ENCODE results near the gene CLASP1. TPM values are rescaled to one million over a fixed set of nuclear protein-coding genes. Genes with fewer than 3 reads are reported as not detected.
A peak's percentile ranks its signal among the peaks of the same experiment; 100 is the strongest.
"Not testable (repeated sequence)": the region's sequence is repeated elsewhere in the genome, so short reads cannot be mapped to it uniquely, and the experiment has no call there.

CLASP1 gene
- total and polyA plus RNA-seq, 4 experiments from 2014 or later: 3.3 to 68.7 (median 42.1) TPM

DNA sequence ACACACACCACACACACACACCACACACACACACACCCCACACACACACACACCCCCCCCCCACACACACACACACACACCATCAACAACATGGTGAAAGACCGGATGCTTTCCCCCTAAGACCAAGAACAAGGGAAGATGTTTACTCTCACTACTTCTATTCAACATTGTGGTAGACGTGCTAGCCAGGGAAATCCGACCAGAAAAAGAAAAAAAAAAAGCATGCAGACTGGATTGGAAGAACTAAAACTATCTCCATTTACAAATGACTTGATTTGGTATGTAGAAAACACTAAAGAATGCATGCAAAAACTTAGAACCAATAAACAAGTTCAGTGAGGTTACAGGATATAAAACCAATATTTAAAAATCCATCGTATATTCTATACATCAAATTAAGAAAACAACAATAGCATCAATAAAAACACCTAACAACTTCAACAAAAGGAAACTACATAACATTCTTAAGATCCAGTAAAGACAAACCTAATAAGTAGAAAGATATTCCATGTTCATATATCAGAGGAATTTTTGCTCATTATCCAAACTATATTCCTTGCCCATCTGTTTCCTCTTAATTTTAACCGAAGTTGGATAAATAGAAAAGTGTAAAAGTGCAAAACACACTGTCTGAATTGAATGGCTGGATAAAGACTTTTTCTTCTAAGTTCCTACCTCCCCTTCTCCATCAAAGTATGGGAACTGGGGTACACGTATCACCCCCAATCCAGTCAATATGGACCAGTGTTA is 170.1 kb downstream of the CLASP1 start:
- peaks cover 0 to 3% (median 0%) of the 10 kb centered on the region in 8 donors for H3K9me3 Mint-ChIP-seq
- Histone ChIP-seq H3K4me1 (ENCODE audit: insufficient read depth, low read length) (no peaks in the 10 kb centered on the region), H3K9me3 (ENCODE audit: control insufficient read depth in 1 of 2, low read length in 2 of 2) (no peaks in the 10 kb centered on the region), H3K4me3 (ENCODE audit: low read length in 2 of 2) (no peak overlapping the region), H3K27ac (ENCODE audit: low read depth, low read length) (no peak overlapping the region), H3K36me3 (ENCODE audit: insufficient read depth, low read length) (no peaks in the 10 kb centered on the region), H3K27me3 (ENCODE audit: insufficient read depth, low read length) (no peaks in the 10 kb centered on the region)
- POLR2A ChIA-PET (ENCODE audit: partially characterized antibody): no interaction called here
- peak overlapping the region in 2 of 7 donors; percentile 32 to 52 for H3K27ac Mint-ChIP-seq
- H3K27me3 Mint-ChIP-seq: no peaks in the 10 kb centered on the region
- CTCF ChIA-PET (ENCODE audit: partially characterized antibody): interaction anchor here (0.6 kb wide), 1 partner anchor 20 kb away, joined by 3 read pairs; no protein-coding TSS in a partner anchor
- intact Hi-C loops (cut with micrococcal nuclease): no loop called here
- H3K36me3 Mint-ChIP-seq: peaks cover 4 to 29% of the 10 kb centered on the region in 2 donors
- no peak overlapping the region for H3K4me3 Mint-ChIP-seq
- DNase-seq: no peak
- peaks cover 12 to 30% (median 23%) of the 10 kb centered on the region in 4 donors for H3K4me1 Mint-ChIP-seq

DNA sequence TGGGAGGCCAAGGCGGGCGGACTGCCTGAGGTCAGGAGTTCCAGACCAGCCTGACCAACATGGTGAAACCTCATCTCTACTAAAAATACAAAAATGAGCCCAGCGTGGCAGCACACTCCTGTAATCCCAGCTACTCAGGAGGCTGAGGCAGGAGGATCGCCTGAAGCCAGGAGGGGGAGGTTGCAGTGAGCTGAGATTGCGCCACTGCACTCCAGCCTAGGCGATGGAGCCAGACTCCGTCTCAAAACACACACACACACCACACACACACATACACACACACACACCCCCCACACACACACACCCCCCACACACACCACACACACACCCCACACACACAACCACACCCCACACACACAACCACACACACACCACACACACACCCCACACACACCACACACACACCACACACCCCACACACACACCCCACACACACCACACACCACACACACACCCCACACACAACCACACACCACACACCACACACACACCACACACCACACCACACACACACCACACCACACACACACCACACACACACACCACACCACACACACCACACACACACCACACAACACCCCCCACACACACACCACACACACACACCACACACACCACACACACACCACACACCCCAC is 170.8 kb downstream of the CLASP1 start:
- H3K27me3 ChIP-seq (ENCODE audit: insufficient read depth, low read length); H3K27ac ChIP-seq (ENCODE audit: low read depth, low read length); DNase-seq; H3K9me3 ChIP-seq (ENCODE audit: control insufficient read depth in 1 of 2, low read length in 2 of 2); H3K9me3 Mint-ChIP-seq; H3K4me3 Mint-ChIP-seq; POLR2A ChIA-PET (ENCODE audit: partially characterized antibody); H3K4me3 ChIP-seq (ENCODE audit: low read length in 2 of 2); H3K4me1 ChIP-seq (ENCODE audit: insufficient read depth, low read length); intact Hi-C loops (cut with micrococcal nuclease); H3K36me3 ChIP-seq (ENCODE audit: insufficient read depth, low read length); CTCF ChIA-PET (ENCODE audit: partially characterized antibody); H3K27me3 Mint-ChIP-seq: not testable (repeated sequence)
- Mint-ChIP-seq H3K4me1 (peaks cover 14 to 36% (median 27%) of the 10 kb centered on the region in 4 donors), H3K27ac (peak overlapping the region in 1 of 7 donors; percentile 32), H3K36me3 (peaks cover 4 to 29% of the 10 kb centered on the region in 2 donors)

DNA sequence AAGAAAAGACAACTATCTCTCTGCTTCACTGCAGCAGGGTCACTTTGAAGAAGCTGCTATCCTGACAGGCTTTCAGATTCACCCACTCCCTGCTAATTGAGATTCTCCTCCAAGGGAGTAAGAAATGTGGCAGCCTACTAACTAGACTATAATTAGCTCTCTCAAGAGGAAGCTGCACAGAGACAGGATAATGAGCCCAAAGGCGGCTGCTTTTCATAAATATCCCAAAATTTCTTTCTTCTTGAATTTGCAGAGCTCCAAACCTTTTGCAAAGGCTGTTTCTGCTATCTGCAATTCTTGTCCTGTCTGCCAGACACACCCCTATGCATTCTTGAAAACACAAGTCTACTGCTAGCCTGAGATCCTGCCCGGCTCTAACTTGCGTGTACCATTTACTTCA is 172.6 kb downstream of the CLASP1 start:
- ChIA-PET POLR2A (ENCODE audit: partially characterized antibody) (no interaction called here), CTCF (ENCODE audit: partially characterized antibody) (interaction anchor here (0.8 kb wide), 1 partner anchor 9 kb away, joined by 3 read pairs; no protein-coding TSS in a partner anchor)
- H3K27me3 Mint-ChIP-seq: no peaks in the 10 kb centered on the region
- Histone ChIP-seq H3K4me1 (ENCODE audit: insufficient read depth, low read length) (no peaks in the 10 kb centered on the region), H3K4me3 (ENCODE audit: low read length in 2 of 2) (no peak overlapping the region), H3K9me3 (ENCODE audit: control insufficient read depth in 1 of 2, low read length in 2 of 2) (no peaks in the 10 kb centered on the region), H3K27me3 (ENCODE audit: insufficient read depth, low read length) (no peaks in the 10 kb centered on the region), H3K36me3 (ENCODE audit: insufficient read depth, low read length) (no peaks in the 10 kb centered on the region), H3K27ac (ENCODE audit: low read depth, low read length) (no peak overlapping the region)
- H3K36me3 Mint-ChIP-seq: peaks cover 5 to 19% of the 10 kb centered on the region in 2 donors
- H3K27ac Mint-ChIP-seq: peak overlapping the region in 2 of 7 donors; percentile 2 to 46
- no peak for DNase-seq
- intact Hi-C loops (cut with micrococcal nuclease): no loop called here
- peaks cover 0 to 3% (median 0%) of the 10 kb centered on the region in 8 donors for H3K9me3 Mint-ChIP-seq
- H3K4me3 Mint-ChIP-seq: no peak overlapping the region
- peaks cover 12 to 46% (median 36%) of the 10 kb centered on the region in 4 donors for H3K4me1 Mint-ChIP-seq

DNA sequence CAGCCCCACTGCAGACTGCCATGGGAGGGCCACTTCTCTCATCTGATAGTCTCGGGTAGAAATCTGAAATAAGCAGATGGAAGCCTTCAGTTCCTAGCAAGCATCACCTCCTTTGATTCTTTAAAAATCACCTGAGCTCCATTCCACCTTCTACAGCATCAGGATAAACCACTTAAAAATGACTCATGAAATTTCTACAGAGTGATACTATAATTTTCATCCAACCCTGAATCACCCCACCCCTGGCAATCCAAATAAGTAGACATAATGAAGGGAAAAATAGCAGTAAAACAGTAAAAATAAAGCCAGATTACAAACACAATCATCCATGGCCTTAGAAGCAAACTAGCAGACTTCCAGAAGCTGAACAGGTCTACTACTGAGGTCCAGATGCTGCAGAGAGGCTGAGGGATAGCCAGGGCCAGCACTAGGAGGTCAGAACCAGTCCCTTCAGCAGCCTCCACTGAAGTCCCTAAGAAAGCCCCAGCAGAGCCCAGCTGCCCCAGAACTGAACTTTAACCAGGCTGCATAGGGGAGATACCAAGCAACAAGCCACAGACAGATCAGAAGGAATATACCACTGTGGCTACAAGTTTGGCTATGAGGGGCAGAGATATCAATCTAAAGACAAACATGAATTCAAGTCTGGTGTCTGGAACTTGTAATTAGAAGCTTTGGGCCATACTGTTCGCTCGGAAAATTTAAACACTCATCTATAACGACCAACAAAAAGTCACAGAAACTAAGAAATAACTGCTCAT is 173.3 kb downstream of the CLASP1 start:
- Mint-ChIP-seq H3K4me3 (no peak overlapping the region), H3K36me3 (peaks cover 9 to 16% of the 10 kb centered on the region in 2 donors), H3K27ac (peak overlapping the region in 6 of 7 donors; percentile 9 to 46 (median 27)), H3K9me3 (peaks cover 0 to 3% (median 0%) of the 10 kb centered on the region in 8 donors), H3K27me3 (no peaks in the 10 kb centered on the region), H3K4me1 (peaks cover 13 to 46% (median 36%) of the 10 kb centered on the region in 4 donors)
- Histone ChIP-seq H3K9me3 (ENCODE audit: control insufficient read depth in 1 of 2, low read length in 2 of 2) (no peaks in the 10 kb centered on the region), H3K36me3 (ENCODE audit: insufficient read depth, low read length) (no peaks in the 10 kb centered on the region), H3K4me3 (ENCODE audit: low read length in 2 of 2) (no peak overlapping the region), H3K27me3 (ENCODE audit: insufficient read depth, low read length) (no peaks in the 10 kb centered on the region), H3K4me1 (ENCODE audit: insufficient read depth, low read length) (no peaks in the 10 kb centered on the region), H3K27ac (ENCODE audit: low read depth, low read length) (no peak overlapping the region)
- POLR2A ChIA-PET (ENCODE audit: partially characterized antibody): no interaction called here
- no peak for DNase-seq
- intact Hi-C loops (cut with micrococcal nuclease): no loop called here
- CTCF ChIA-PET (ENCODE audit: partially characterized antibody): no interaction called here

DNA sequence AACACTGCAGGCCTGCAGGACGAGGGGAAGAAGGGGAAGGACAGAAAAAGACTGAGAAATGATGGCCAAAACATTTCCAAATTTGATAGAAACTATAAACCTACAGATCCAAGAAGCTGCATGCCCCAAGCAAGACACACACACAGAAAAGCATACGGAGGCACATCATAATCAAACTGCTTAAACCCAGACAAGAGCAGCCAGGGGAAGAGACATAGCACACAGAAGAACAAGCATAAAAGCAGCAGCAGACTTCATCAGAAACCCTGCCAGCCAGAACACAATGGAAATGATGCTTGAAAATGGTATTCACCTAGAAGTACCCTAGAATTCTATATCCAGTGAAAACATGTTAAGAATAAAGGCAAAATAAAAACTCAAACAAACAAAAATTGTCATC is 175.8 kb downstream of the CLASP1 start:
- Mint-ChIP-seq H3K4me1 (peaks cover 11 to 31% (median 25%) of the 10 kb centered on the region in 4 donors), H3K27ac (peak overlapping the region in 5 of 7 donors; percentile 0 to 68 (median 27)), H3K27me3 (no peaks in the 10 kb centered on the region), H3K9me3 (no peaks in the 10 kb centered on the region), H3K36me3 (peaks cover 26 to 28% of the 10 kb centered on the region in 2 donors), H3K4me3 (no peak overlapping the region)
- Histone ChIP-seq H3K4me3 (ENCODE audit: low read length in 2 of 2) (no peak overlapping the region), H3K36me3 (ENCODE audit: insufficient read depth, low read length) (peaks cover 12% of the 10 kb centered on the region), H3K27ac (ENCODE audit: low read depth, low read length) (no peak overlapping the region), H3K27me3 (ENCODE audit: insufficient read depth, low read length) (no peaks in the 10 kb centered on the region), H3K9me3 (ENCODE audit: control insufficient read depth in 1 of 2, low read length in 2 of 2) (no peaks in the 10 kb centered on the region), H3K4me1 (ENCODE audit: insufficient read depth, low read length) (no peaks in the 10 kb centered on the region)
- CTCF ChIA-PET (ENCODE audit: partially characterized antibody): no interaction called here
- POLR2A ChIA-PET (ENCODE audit: partially characterized antibody): no interaction called here
- no peak for DNase-seq
- intact Hi-C loops (cut with micrococcal nuclease): no loop called here

DNA sequence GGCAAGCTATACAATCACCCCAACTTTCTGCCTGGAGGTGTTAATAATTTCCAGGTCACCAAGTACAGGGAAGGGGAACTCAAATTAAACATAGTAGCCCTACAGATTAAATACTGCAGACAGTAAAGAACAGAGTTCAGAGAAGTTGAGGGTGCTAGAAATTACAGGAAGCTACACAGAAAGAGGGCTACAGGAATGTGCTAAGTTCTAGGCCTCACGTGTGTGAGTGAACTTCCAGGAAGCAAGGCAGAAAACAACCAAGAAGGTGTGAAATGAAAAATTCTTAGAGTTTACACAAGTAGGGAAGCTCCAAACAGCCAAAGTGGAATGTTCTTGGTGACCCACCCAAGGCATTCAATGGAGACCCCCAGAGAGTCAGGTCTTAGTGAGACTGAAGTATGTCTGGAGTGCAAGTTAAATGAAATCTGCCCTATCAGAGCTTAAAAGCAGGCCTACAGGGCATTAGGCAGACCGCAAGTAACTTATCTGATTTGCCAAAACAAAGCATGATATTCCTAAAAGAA is 176.7 kb downstream of the CLASP1 start:
- CTCF ChIA-PET (ENCODE audit: partially characterized antibody): interaction anchor here (0.7 kb wide), 1 partner anchor 12 kb away, joined by 3 read pairs; no protein-coding TSS in a partner anchor
- H3K4me3 Mint-ChIP-seq: no peak overlapping the region

More for the DNA sequence above, 176.7 kb downstream of the CLASP1 start:
- Mint-ChIP-seq H3K4me1 (peaks cover 11 to 31% (median 25%) of the 10 kb centered on the region in 4 donors), H3K27me3 (no peaks in the 10 kb centered on the region), H3K36me3 (peaks cover 36 to 37% of the 10 kb centered on the region in 2 donors), H3K9me3 (peaks cover 0 to 2% (median 0%) of the 10 kb centered on the region in 8 donors), H3K27ac (peak overlapping the region in 6 of 7 donors; percentile 22 to 54 (median 44))
- intact Hi-C loops (cut with micrococcal nuclease): no loop called here
- H3K4me3 ChIP-seq (ENCODE audit: low read length in 2 of 2): no peak overlapping the region
- DNase-seq: no peak
- H3K27ac ChIP-seq (ENCODE audit: low read depth, low read length): no peak overlapping the region
- H3K27me3 ChIP-seq (ENCODE audit: insufficient read depth, low read length): no peaks in the 10 kb centered on the region
- H3K9me3 ChIP-seq (ENCODE audit: control insufficient read depth in 1 of 2, low read length in 2 of 2): no peaks in the 10 kb centered on the region
- POLR2A ChIA-PET (ENCODE audit: partially characterized antibody): no interaction called here
- no peaks in the 10 kb centered on the region for H3K4me1 ChIP-seq (ENCODE audit: insufficient read depth, low read length)
- H3K36me3 ChIP-seq (ENCODE audit: insufficient read depth, low read length): peaks cover 17% of the 10 kb centered on the region

Data from CD4-positive, alpha-beta memory T cell (primary cell).